Lower leg skin (tissue), 3 donors: ENCODE data around the gene ATP1A4.

Experiments used
- POLR2A ChIP-seq, 2 donors: fragments of 450-650 bp; IDR thresholded peaks; one replicate each; pipeline ENCODE4 v1.6.1; 2016 to 2017; ENCODE audit warnings: antibody characterized with exemption in 2 of 2, mild to moderate bottlenecking in 1 of 2, moderate library complexity in 1 of 2
- TF ChIP-seq, protein P1 (sequence below), 3 donors: fragments of 450-650 bp; IDR thresholded peaks; one replicate each; pipeline ENCODE4 v1.5.1; 2016; ENCODE audit warnings: antibody characterized with exemption in 3 of 3, mild to moderate bottlenecking in 3 of 3, moderate library complexity in 2 of 3

DNA sequence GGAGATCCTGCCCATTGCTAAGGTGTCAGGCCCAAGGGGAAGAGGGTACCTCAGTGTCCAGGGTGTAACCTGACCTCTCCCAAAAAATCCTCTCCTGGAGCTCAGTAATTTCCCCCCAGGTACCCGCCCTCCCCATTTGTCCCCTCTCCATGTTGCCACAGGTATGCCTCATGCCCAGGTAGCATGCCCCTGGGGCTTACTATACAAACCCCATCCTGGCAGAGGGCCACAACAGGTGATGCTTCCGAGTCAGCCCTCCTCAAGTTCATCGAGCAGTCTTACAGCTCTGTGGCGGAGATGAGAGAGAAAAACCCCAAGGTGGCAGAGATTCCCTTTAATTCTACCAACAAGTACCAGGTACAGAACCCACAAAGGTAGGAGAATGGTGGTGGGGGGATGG lies 15.7 kb downstream of the ATP1A4 start:
- TF ChIP-seq POLR2A (IDR thresholded peaks at IDR 0.05): no peak
- TF ChIP-seq, protein P1, sequence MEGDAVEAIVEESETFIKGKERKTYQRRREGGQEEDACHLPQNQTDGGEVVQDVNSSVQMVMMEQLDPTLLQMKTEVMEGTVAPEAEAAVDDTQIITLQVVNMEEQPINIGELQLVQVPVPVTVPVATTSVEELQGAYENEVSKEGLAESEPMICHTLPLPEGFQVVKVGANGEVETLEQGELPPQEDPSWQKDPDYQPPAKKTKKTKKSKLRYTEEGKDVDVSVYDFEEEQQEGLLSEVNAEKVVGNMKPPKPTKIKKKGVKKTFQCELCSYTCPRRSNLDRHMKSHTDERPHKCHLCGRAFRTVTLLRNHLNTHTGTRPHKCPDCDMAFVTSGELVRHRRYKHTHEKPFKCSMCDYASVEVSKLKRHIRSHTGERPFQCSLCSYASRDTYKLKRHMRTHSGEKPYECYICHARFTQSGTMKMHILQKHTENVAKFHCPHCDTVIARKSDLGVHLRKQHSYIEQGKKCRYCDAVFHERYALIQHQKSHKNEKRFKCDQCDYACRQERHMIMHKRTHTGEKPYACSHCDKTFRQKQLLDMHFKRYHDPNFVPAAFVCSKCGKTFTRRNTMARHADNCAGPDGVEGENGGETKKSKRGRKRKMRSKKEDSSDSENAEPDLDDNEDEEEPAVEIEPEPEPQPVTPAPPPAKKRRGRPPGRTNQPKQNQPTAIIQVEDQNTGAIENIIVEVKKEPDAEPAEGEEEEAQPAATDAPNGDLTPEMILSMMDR (IDR thresholded peaks at IDR 0.05): no peak
